HEK293 (cell line): ENCODE results near the gene NFIX.

Source experiments
- CTCF ChIA-PET: fragments of 350-600 bp; formaldehyde crosslinking; extraction: SDS; loops from one replicate; lab custom pipeline; 2021; ENCODE audit warnings: antibody characterized with exemption; lab: Yijun Ruan, JAX
- POLR2A ChIA-PET: fragments of 300-600 bp; formaldehyde crosslinking; extraction: SDS; loops from one replicate; lab custom pipeline; 2020; ENCODE audit warnings: antibody characterized with exemption, inconsistent platforms; lab: Yijun Ruan, JAX
- H3K27ac ChIP-seq: fragments of 200-500 bp; sonication (Bioruptor generic); 2 replicates; pipeline ENCODE4 v1.5.1; 2014; ENCODE audit warnings: low read depth, low read length, control low read depth, inconsistent platforms; ENCODE audit errors: extremely low read depth
- H3K36me3 ChIP-seq, 2 experiments: fragments of 200-500 bp in 1 of 2; sonication (Bioruptor generic) in 1 of 2; 1 replicate in 1 of 2; 2 replicates in 1 of 2; pipeline ENCODE4 v1.5.1; 2014 to 2017; ENCODE audit warnings: inconsistent platforms in 2 of 2, low read length in 2 of 2; ENCODE audit not compliant: control insufficient read depth in 2 of 2, insufficient read depth in 1 of 2
- H3K4me1 ChIP-seq: fragments of 200-500 bp; sonication (Bioruptor generic); 2 replicates; pipeline ENCODE4 v1.5.1; 2014; ENCODE audit warnings: mild to moderate bottlenecking, low read length, inconsistent platforms; ENCODE audit not compliant: control insufficient read depth, insufficient read depth
- H3K4me3 ChIP-seq: 2 replicates; pipeline ENCODE4 v1.5.1; 2011; ENCODE audit warnings: low read depth, mild to moderate bottlenecking, control low read depth, low read length, moderate library complexity
- H3K9me3 ChIP-seq: fragments of 200-500 bp; sonication (Bioruptor generic); 2 replicates; pipeline ENCODE4 v1.5.1; 2014; ENCODE audit warnings: low read depth, low read length, inconsistent platforms; ENCODE audit not compliant: control insufficient read depth, insufficient read depth
- BCL11A ChIP-seq: fragments of 450-650 bp; formaldehyde crosslinking; IDR thresholded peaks from 2 replicates; pipeline ENCODE4 v1.5.1; 2016; ENCODE audit warnings: low read depth, missing biosample characterization, missing genetic modification characterization
- HOXC10 ChIP-seq: sonication (generic); formaldehyde crosslinking; IDR thresholded peaks from 2 replicates; pipeline ENCODE4 v1.8.1; 2023; ENCODE audit warnings: mild to moderate bottlenecking, missing genetic modification reagents
- MEIS1 ChIP-seq: sonication (generic); formaldehyde crosslinking; IDR thresholded peaks from 2 replicates; pipeline ENCODE4 v1.8.1; 2022; ENCODE audit warnings: missing genetic modification reagents, mild to moderate bottlenecking, borderline replicate concordance
- PRDM1 ChIP-seq: fragments of 450-650 bp; formaldehyde crosslinking; IDR thresholded peaks from 2 replicates; pipeline ENCODE4; 2016; ENCODE audit warnings: missing biosample characterization, missing genetic modification characterization
- SCRT1 ChIP-seq: fragments of 450-650 bp; formaldehyde crosslinking; IDR thresholded peaks from 2 replicates; pipeline ENCODE4 v1.5.1; 2016; ENCODE audit warnings: missing biosample characterization, missing genetic modification characterization, borderline replicate concordance
- TCF7L2 ChIP-seq: IDR thresholded peaks from 2 replicates; pipeline ENCODE4 v1.6.1; 2011; ENCODE audit warnings: low read depth, mild to moderate bottlenecking, inconsistent platforms, low read length, moderate library complexity, borderline replicate concordance
- YY1 ChIP-seq: fragments of 450-650 bp; formaldehyde crosslinking; IDR thresholded peaks from 2 replicates; pipeline ENCODE4 v1.5.1; 2018; ENCODE audit warnings: missing biosample characterization, missing genetic modification characterization
- ZEB2 ChIP-seq: fragments of 450-650 bp; formaldehyde crosslinking; IDR thresholded peaks from 2 replicates; pipeline ENCODE4 v1.5.1; 2016; ENCODE audit warnings: missing biosample characterization, missing genetic modification characterization
- ZFP37 ChIP-seq: fragments of 450-650 bp; formaldehyde crosslinking; IDR thresholded peaks from 2 replicates; pipeline ENCODE4 v1.5.1; 2016; ENCODE audit warnings: missing biosample characterization, missing genetic modification characterization
- ZFP41 ChIP-seq: fragments of 450-650 bp; formaldehyde crosslinking; IDR thresholded peaks from 2 replicates; pipeline ENCODE4 v1.5.1; 2016; ENCODE audit warnings: missing biosample characterization, missing genetic modification characterization, borderline replicate concordance
- ZNF114 ChIP-seq: fragments of 450-650 bp; formaldehyde crosslinking; IDR thresholded peaks from 2 replicates; pipeline ENCODE4 v1.5.0; 2017; ENCODE audit warnings: missing biosample characterization, missing genetic modification characterization
- ZNF341 ChIP-seq: fragments of 450-650 bp; formaldehyde crosslinking; IDR thresholded peaks from 2 replicates; pipeline ENCODE4; 2016; ENCODE audit warnings: low read depth, missing biosample characterization, missing genetic modification characterization
- ZNF423 ChIP-seq: fragments of 450-650 bp; formaldehyde crosslinking; IDR thresholded peaks from 2 replicates; pipeline ENCODE4 v1.5.1; 2016; ENCODE audit warnings: missing biosample characterization, missing genetic modification characterization
- ZNF623 ChIP-seq: fragments of 450-650 bp; formaldehyde crosslinking; IDR thresholded peaks from 2 replicates; pipeline ENCODE4 v1.5.1; 2016; ENCODE audit warnings: missing biosample characterization, missing genetic modification characterization
- ZNF664 ChIP-seq: fragments of 450-650 bp; formaldehyde crosslinking; IDR thresholded peaks from 2 replicates; pipeline ENCODE4 v1.5.1; 2016; ENCODE audit warnings: missing biosample characterization, missing genetic modification characterization
- ZNF670 ChIP-seq: fragments of 450-650 bp; formaldehyde crosslinking; IDR thresholded peaks from 2 replicates; pipeline ENCODE4 v1.5.1; 2016; ENCODE audit warnings: missing biosample characterization, missing genetic modification characterization, low read depth
- ZNF837 ChIP-seq: fragments of 450-650 bp; formaldehyde crosslinking; IDR thresholded peaks from 2 replicates; pipeline ENCODE4 v1.5.1; 2016; ENCODE audit warnings: missing biosample characterization, missing genetic modification characterization
- TF ChIP-seq, protein P1 (sequence below): fragments of 450-650 bp; formaldehyde crosslinking; IDR thresholded peaks from 2 replicates; pipeline ENCODE4 v1.5.1; 2016; ENCODE audit warnings: missing biosample characterization, missing genetic modification characterization
- TF ChIP-seq, protein P2 (sequence below): fragments of 450-650 bp; formaldehyde crosslinking; IDR thresholded peaks from 2 replicates; pipeline ENCODE4 v1.5.1; 2017; ENCODE audit warnings: missing biosample characterization, missing genetic modification characterization
- TF ChIP-seq, protein P3 (sequence below): fragments of 450-650 bp; formaldehyde crosslinking; IDR thresholded peaks from 2 replicates; pipeline ENCODE4 v1.5.1; 2017; ENCODE audit warnings: missing biosample characterization, missing genetic modification characterization
- TF ChIP-seq, protein P4 (sequence below): fragments of 450-650 bp; formaldehyde crosslinking; IDR thresholded peaks from 2 replicates; pipeline ENCODE4 v1.5.1; 2016; ENCODE audit warnings: missing biosample characterization, missing genetic modification characterization

Gene NFIX

DNA sequence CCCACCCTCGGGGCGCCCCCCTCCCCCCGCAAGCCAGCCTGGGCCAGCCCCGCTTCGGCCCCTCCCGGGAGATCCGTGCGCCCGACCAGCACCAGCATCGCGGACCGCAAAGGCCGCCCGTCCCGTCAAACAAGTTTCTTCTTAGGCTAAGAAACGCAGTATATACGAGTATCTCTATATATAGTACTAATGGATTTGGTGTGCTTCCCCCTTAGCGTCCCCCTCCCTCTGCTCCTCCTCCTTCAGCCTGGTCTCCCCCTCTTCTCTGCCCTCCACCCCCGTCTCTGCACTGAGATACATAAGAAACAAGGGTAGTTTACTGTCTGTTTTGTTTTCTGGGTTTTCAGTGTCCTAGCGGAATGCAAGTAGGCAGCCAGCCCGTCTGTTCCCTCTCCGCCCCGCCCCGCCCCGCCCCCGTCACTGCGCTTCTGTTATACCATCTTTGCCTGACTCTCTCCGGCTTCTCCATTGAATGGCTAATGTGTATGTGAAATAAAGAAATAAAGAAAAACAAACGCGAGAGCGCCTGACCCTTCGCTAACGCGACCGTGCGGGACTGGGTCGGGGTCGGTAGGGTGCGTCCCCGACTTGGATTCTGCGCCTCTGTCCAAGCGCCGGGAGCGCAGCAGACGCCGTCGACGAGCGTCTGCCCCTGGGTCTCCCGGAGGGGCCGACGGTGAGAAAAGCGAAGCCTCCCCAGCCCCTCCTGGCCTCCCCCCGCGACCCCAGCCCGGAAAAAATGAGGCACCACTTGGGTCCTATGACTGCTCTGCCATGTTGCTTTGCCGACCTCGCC lies 103.2 kb downstream of the NFIX start (continued):
- TF ChIP-seq, protein P1, sequence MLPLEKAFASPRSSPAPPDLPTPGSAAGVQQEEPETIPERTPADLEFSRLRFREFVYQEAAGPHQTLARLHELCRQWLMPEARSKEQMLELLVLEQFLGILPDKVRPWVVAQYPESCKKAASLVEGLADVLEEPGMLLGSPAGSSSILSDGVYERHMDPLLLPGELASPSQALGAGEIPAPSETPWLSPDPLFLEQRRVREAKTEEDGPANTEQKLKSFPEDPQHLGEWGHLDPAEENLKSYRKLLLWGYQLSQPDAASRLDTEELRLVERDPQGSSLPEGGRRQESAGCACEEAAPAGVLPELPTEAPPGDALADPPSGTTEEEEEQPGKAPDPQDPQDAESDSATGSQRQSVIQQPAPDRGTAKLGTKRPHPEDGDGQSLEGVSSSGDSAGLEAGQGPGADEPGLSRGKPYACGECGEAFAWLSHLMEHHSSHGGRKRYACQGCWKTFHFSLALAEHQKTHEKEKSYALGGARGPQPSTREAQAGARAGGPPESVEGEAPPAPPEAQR = no peak
- TF ChIP-seq, protein P2, sequence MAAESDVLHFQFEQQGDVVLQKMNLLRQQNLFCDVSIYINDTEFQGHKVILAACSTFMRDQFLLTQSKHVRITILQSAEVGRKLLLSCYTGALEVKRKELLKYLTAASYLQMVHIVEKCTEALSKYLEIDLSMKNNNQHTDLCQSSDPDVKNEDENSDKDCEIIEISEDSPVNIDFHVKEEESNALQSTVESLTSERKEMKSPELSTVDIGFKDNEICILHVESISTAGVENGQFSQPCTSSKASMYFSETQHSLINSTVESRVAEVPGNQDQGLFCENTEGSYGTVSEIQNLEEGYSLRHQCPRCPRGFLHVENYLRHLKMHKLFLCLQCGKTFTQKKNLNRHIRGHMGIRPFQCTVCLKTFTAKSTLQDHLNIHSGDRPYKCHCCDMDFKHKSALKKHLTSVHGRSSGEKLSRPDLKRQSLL = no peak
- no peak for TF ChIP-seq HOXC10

DNA sequence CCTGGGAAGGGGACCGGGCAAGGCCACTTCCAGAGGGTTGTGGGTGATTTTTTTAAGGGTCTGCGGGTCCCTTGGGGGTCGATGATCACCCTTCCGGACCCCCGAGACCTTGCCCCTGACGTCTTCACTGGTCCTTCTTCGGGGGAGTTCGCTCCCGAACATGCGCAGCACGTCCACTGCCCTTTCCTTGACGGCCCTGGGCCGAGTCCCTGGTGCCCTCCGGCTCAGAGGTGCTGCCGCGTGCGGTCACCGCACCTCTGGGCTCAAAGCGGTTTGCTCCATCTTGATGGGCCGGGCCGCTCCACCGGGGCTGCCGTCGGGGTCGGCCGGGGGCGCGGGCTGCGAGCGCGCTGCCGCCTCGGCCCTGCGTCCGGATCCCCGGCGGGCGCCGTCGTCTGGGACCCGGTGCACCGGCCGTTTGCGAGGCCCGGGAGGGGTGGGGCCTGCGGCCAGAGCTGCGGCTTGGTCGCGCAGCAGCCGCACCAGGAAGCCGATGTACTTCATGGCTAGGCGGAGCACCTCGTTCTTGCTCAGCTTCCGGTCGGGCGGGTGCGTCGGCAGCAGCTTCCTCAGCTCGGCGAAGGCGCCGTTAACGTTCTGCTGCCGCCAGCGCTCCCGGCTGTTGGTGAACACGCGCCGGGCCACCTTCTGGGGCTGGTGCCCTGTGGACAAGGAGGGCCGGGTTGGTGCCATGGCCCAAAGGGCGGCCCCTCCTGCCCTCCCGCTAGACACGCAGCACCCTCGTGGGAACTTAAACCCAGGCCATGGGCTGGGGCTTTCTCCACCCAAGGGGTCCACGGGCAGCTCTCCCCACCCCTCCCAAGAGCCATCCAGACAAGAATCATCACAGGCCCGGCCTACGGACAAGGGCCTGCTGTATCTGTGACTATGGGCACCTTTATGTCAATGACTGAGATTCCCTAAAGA lies 104.1 kb downstream of the NFIX start:
- no peaks in the 10 kb centered on the region for H3K9me3 ChIP-seq
- no peaks in the 10 kb centered on the region for H3K4me1 ChIP-seq
- CTCF ChIA-PET = interaction anchor here (0.5 to 0.6 kb wide), 3 partner anchors 25 to 476 kb away, joined by 3 to 4 read pairs (median 3); no protein-coding TSS in a partner anchor
- TF ChIP-seq ZNF623 (tag by site-specific recombination) = no peak
- no peak for TF ChIP-seq ZNF423 (tag by site-specific recombination)
- no peak for TF ChIP-seq ZFP37 (tag by site-specific recombination)
- TF ChIP-seq, protein P3, sequence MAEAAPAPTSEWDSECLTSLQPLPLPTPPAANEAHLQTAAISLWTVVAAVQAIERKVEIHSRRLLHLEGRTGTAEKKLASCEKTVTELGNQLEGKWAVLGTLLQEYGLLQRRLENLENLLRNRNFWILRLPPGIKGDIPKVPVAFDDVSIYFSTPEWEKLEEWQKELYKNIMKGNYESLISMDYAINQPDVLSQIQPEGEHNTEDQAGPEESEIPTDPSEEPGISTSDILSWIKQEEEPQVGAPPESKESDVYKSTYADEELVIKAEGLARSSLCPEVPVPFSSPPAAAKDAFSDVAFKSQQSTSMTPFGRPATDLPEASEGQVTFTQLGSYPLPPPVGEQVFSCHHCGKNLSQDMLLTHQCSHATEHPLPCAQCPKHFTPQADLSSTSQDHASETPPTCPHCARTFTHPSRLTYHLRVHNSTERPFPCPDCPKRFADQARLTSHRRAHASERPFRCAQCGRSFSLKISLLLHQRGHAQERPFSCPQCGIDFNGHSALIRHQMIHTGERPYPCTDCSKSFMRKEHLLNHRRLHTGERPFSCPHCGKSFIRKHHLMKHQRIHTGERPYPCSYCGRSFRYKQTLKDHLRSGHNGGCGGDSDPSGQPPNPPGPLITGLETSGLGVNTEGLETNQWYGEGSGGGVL (tag by site-specific recombination) = no peak
- TF ChIP-seq, protein P4, sequence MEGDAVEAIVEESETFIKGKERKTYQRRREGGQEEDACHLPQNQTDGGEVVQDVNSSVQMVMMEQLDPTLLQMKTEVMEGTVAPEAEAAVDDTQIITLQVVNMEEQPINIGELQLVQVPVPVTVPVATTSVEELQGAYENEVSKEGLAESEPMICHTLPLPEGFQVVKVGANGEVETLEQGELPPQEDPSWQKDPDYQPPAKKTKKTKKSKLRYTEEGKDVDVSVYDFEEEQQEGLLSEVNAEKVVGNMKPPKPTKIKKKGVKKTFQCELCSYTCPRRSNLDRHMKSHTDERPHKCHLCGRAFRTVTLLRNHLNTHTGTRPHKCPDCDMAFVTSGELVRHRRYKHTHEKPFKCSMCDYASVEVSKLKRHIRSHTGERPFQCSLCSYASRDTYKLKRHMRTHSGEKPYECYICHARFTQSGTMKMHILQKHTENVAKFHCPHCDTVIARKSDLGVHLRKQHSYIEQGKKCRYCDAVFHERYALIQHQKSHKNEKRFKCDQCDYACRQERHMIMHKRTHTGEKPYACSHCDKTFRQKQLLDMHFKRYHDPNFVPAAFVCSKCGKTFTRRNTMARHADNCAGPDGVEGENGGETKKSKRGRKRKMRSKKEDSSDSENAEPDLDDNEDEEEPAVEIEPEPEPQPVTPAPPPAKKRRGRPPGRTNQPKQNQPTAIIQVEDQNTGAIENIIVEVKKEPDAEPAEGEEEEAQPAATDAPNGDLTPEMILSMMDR = no peak
- TF ChIP-seq TCF7L2 = no peak
- TF ChIP-seq ZEB2 = no peak
- TF ChIP-seq ZNF664 (tag by site-specific recombination) = no peak
- TF ChIP-seq ZNF670 (tag by site-specific recombination) = no peak
- no peak for TF ChIP-seq SCRT1
- TF ChIP-seq PRDM1 = no peak
- no peak for TF ChIP-seq ZFP41 (tag by site-specific recombination)
- no peak for TF ChIP-seq ZNF114 (tag by site-specific recombination)
- no peak for TF ChIP-seq BCL11A (tag by site-specific recombination)
- no peak for TF ChIP-seq YY1 (tag by site-specific recombination)
- TF ChIP-seq ZNF837 = no peak
- TF ChIP-seq MEIS1 (CRISPR knock-in tag) = no peak
- no peak for TF ChIP-seq ZNF341 (tag by site-specific recombination)
- POLR2A ChIA-PET = no interaction called here
- H3K27ac ChIP-seq = no peak overlapping the region
- peaks cover 0 to 18% of the 10 kb centered on the region in 2 experiments; a peak in 1 of 3 replicates for H3K36me3 ChIP-seq
- no peak overlapping the region for H3K4me3 ChIP-seq
